RWPE2 (cell line): ENCODE data around the gene HEXIM1.

Source experiments
- ATAC-seq: fragments of 200-7000 bp; cut with Tn5 transposase; 3 replicates; pipeline ENCODE4 v1.9.1; 2021; ENCODE audit warnings: low read depth
- DNase-seq: peaks from one replicate; pipeline ENCODE4 v3.0.0-alpha.2; 2020; ENCODE audit warnings: low spot score
- H3K27ac ChIP-seq: fragments of 450-650 bp; 2 replicates; pipeline ENCODE4 v1.5.1; 2017; ENCODE audit warnings: mild to moderate bottlenecking; ENCODE audit not compliant: poor library complexity, severe bottlenecking
- H3K27me3 ChIP-seq: fragments of 250-450 bp; sonication (Bioruptor Pico); 2 replicates; pipeline ENCODE4 v1.5.1; 2021; ENCODE audit warnings: mild to moderate bottlenecking, moderate library complexity; ENCODE audit not compliant: insufficient read depth, poor library complexity, severe bottlenecking
- H3K36me3 ChIP-seq: fragments of 250-450 bp; sonication (Bioruptor Pico); 2 replicates; pipeline ENCODE4 v1.5.1; 2020; ENCODE audit warnings: low read depth, mild to moderate bottlenecking, moderate library complexity
- H3K4me1 ChIP-seq: fragments of 250-450 bp; sonication (Bioruptor Pico); 2 replicates; pipeline ENCODE4 v1.5.1; 2021; ENCODE audit warnings: mild to moderate bottlenecking, moderate library complexity; ENCODE audit not compliant: insufficient read depth, poor library complexity, severe bottlenecking
- H3K4me3 ChIP-seq: fragments of 250-450 bp; sonication (Bioruptor Pico); 2 replicates; pipeline ENCODE4 v1.5.1; 2021; ENCODE audit warnings: mild to moderate bottlenecking, moderate library complexity; ENCODE audit not compliant: severe bottlenecking
- H3K9me3 ChIP-seq: fragments of 250-450 bp; sonication (Bioruptor Pico); 2 replicates; pipeline ENCODE4 v1.5.1; 2021; ENCODE audit warnings: mild to moderate bottlenecking, moderate library complexity; ENCODE audit not compliant: severe bottlenecking
- TF ChIP-seq, protein P1 (sequence below): fragments of 450-650 bp; IDR thresholded peaks from one replicate; pipeline ENCODE4 v1.5.1; 2017; ENCODE audit warnings: mild to moderate bottlenecking, moderate library complexity; ENCODE audit not compliant: poor library complexity, severe bottlenecking

HEXIM1 gene

DNA sequence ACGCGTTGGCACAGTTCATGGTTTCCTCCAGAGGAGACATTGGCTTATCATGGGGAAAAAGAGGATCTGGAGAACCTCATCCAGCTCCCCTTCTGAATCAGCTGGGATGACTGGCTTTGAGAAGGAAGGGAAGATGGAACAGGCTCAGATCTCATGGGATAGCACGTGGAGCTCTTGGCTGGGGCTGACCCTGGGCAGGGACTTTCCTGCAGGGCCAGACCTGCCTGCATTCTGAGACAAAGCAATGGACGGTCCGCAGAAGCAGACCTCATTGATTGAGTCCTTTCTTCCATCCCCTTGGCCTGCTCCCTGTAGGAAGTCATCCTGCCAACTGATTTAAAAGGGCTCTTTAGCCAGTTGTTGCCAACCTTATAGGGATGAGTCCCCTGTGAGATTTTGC is 42.2 kb upstream of the HEXIM1 start:
- no peaks in the 10 kb centered on the region for H3K27me3 ChIP-seq
- no peaks in the 10 kb centered on the region for H3K4me1 ChIP-seq
- ATAC-seq = no peak
- no peak overlapping the region for H3K27ac ChIP-seq
- TF ChIP-seq, protein P1, sequence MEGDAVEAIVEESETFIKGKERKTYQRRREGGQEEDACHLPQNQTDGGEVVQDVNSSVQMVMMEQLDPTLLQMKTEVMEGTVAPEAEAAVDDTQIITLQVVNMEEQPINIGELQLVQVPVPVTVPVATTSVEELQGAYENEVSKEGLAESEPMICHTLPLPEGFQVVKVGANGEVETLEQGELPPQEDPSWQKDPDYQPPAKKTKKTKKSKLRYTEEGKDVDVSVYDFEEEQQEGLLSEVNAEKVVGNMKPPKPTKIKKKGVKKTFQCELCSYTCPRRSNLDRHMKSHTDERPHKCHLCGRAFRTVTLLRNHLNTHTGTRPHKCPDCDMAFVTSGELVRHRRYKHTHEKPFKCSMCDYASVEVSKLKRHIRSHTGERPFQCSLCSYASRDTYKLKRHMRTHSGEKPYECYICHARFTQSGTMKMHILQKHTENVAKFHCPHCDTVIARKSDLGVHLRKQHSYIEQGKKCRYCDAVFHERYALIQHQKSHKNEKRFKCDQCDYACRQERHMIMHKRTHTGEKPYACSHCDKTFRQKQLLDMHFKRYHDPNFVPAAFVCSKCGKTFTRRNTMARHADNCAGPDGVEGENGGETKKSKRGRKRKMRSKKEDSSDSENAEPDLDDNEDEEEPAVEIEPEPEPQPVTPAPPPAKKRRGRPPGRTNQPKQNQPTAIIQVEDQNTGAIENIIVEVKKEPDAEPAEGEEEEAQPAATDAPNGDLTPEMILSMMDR = no peak
- no peak for DNase-seq
- no peaks in the 10 kb centered on the region for H3K9me3 ChIP-seq
- peaks cover 83% of the 10 kb centered on the region for H3K36me3 ChIP-seq
- no peak overlapping the region for H3K4me3 ChIP-seq

DNA sequence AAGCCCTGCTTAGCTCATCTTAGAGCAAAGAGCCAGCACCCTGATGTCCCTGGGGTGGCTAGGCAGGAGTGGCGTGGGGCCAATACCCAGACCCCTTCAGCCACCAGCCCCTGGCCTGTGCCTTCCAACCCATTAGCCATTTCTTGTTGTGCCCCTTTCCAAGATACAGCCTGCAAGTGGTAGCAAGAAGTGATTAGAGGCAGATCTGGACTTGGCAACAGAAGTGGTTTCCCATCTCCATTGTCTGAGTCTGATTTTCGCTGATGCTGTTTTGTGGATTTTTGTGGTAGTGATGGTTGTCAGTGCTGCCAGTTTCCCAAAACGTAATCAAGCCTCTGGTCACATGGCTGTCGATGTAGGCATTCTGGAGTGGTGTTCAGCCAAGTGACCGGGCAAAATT is 41.7 kb upstream of the HEXIM1 start:
- H3K9me3 ChIP-seq = no peaks in the 10 kb centered on the region
- no peak overlapping the region for H3K4me3 ChIP-seq
- TF ChIP-seq, protein P1 = no peak
- DNase-seq = no peak
- peaks cover 86% of the 10 kb centered on the region for H3K36me3 ChIP-seq
- ATAC-seq = no peak
- no peak overlapping the region for H3K27ac ChIP-seq
- no peaks in the 10 kb centered on the region for H3K27me3 ChIP-seq
- H3K4me1 ChIP-seq = no peaks in the 10 kb centered on the region

DNA sequence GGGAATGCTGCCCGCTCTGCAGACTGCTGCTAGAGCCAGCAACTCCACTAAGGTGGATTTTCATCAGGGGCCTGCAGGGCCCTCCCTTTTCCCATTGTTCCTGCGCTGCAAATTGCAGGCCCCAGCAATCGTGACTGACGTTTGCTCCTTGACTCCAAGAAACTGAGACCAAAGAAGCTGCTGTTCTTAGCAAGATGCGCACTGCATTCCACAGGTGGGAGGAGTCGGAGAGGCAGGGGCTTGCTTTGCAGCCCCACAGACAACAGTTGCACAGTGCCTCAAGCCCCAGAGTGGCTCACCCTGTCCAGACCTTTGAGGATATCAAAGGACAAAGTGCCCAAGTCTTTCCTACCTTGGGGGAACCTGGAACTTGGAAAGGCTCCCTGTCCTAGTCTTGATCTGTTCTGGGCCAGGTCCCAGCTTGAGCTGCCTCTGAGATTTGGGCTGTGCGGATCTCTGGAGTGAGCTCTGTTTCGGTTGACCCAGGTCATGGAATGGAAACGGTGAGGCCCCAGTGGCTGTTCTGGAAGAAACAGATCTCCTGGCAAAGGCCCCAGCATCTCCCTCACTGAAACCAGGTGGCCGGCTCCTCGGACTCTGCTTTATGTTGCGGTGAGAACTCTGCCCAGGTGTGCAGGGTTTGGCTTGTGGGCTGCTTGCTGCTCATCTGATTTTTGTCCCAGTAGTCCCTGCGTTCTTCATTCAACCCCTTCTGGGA is 40.8 kb upstream of the HEXIM1 start:
- Histone ChIP-seq H3K36me3 (peaks cover 86% of the 10 kb centered on the region), H3K4me3 (no peak overlapping the region), H3K27ac (no peak overlapping the region), H3K4me1 (no peaks in the 10 kb centered on the region), H3K9me3 (no peaks in the 10 kb centered on the region), H3K27me3 (no peaks in the 10 kb centered on the region)
- TF ChIP-seq, protein P1 = no peak
- DNase-seq (no peak), ATAC-seq (no peak)

DNA sequence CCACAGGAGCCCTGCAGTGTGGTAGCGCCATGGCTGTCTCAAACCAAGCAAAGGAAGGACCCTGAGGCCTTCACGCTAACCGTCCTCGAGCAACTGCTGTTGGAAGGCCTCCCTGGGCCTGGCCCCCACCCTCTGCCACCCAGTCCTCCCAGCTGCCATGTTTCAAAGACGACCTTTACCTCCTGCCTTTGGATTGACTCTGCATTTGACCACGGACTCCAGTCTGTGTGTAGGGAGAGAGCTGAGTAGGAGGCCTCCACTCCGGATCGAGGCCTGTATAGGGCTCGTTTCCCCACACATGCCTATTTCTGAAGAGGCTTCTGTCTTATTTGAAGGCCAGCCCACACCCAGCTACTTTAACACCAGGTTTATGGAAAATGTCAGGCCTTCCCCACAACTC is 40.2 kb upstream of the HEXIM1 start:
- TF ChIP-seq, protein P1 = no peak
- no peak overlapping the region for H3K4me3 ChIP-seq
- H3K27ac ChIP-seq = no peak overlapping the region
- no peaks in the 10 kb centered on the region for H3K27me3 ChIP-seq
- H3K36me3 ChIP-seq = peaks cover 86% of the 10 kb centered on the region
- no peak for DNase-seq
- H3K4me1 ChIP-seq = no peaks in the 10 kb centered on the region
- ATAC-seq = no peak
- H3K9me3 ChIP-seq = no peaks in the 10 kb centered on the region
